OCI-LY3 (cell line): ENCODE measurements around the gene SCIN.

ENCODE experiments used
- CTCF ChIP-seq: fragments of 200-600, 300-600 bp; sonication (generic); IDR thresholded peaks from 2 replicates; pipeline ENCODE4 v1.5.1; 2014; ENCODE audit warnings: antibody characterized with exemption, low read length, low read depth
- EZH2phosphoT487 ChIP-seq: fragments of 200-600 bp; shearing (Covaris generic); IDR thresholded peaks from 2 replicates; pipeline ENCODE4 v1.6.1; 2018; ENCODE audit warnings: antibody characterized with exemption, mixed run types, low read depth

GRCh38 chr7:12670000-12670729, 99.6 kb downstream of the SCIN start:
- no peak for TF ChIP-seq EZH2phosphoT487
- TF ChIP-seq CTCF, result no peak
